Sigmoid colon (tissue), 4 donors: Measurements from ENCODE around the gene KCNH1.

ENCODE experiments used
- POLR2AphosphoS5 ChIP-seq, 4 donors: sonication (generic); formaldehyde crosslinking; IDR thresholded peaks; one replicate each; pipeline ENCODE4 v1.6.1; 2017; ENCODE audit warnings: antibody characterized with exemption in 4 of 4
- TF ChIP-seq, protein P1 (sequence below), 4 experiments: fragments of 450-650 bp in 3 of 4; fragments of 200-600 bp in 1 of 4; IDR thresholded peaks; one replicate each; pipeline ENCODE4 v1.5.1; 2016 to 2019; ENCODE audit warnings: antibody characterized with exemption in 4 of 4, mild to moderate bottlenecking in 3 of 4, moderate library complexity in 2 of 4

DNA sequence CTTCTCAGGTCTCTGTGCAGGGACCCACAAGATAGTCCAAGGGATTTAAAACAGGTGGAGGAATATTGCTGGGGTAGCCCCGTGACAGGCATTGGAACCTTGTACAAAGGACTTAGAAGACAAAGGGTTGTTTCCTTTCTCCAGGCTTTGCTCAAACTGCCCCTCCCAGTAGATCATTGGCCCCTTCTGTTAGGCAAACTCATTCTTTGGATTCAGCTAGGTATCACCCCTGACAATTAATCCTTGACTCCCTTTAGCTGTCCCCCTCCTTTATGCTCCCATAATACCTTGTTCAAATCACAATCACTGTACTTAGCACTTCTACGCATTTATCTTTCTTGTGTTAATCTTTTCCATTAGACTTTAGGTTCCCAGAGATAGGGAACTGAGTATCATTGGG, 360.5 kb downstream of the KCNH1 start:
- TF ChIP-seq, protein P1, sequence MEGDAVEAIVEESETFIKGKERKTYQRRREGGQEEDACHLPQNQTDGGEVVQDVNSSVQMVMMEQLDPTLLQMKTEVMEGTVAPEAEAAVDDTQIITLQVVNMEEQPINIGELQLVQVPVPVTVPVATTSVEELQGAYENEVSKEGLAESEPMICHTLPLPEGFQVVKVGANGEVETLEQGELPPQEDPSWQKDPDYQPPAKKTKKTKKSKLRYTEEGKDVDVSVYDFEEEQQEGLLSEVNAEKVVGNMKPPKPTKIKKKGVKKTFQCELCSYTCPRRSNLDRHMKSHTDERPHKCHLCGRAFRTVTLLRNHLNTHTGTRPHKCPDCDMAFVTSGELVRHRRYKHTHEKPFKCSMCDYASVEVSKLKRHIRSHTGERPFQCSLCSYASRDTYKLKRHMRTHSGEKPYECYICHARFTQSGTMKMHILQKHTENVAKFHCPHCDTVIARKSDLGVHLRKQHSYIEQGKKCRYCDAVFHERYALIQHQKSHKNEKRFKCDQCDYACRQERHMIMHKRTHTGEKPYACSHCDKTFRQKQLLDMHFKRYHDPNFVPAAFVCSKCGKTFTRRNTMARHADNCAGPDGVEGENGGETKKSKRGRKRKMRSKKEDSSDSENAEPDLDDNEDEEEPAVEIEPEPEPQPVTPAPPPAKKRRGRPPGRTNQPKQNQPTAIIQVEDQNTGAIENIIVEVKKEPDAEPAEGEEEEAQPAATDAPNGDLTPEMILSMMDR (IDR thresholded peaks at IDR 0.05), result no peak
- no peak for TF ChIP-seq POLR2AphosphoS5 (IDR thresholded peaks at IDR 0.05)
